Skin epidermis (tissue), 12 donors: Measurements from ENCODE around the gene BPIFA2.

Experiments
- H3K27ac ChIP-seq, 21 experiments: fragments of 200-600 bp; sonication (generic) in 11 of 21; one replicate each; pipeline ENCODE4 v1.5.0; 2020; ENCODE audit warnings: mild to moderate bottlenecking in 3 of 21, inconsistent platforms in 2 of 21, moderate library complexity in 2 of 21
- H3K4me3 ChIP-seq, 7 experiments: fragments of 200-600 bp; sonication (generic) in 2 of 7; one replicate each; pipeline ENCODE4 v1.5.0; 2020; ENCODE audit warnings: inconsistent platforms in 2 of 7, mild to moderate bottlenecking in 2 of 7, moderate library complexity in 1 of 7

Gene BPIFA2

GRCh38 chr20:33187491-33187890, 19.5 kb downstream of the BPIFA2 start:
- Histone ChIP-seq H3K27ac (no peak overlapping the region), H3K4me3 (no peak overlapping the region)

- no peak overlapping the region for H3K4me3 ChIP-seq
- no peak overlapping the region for H3K27ac ChIP-seq
Measured at GRCh38 chr20:33188421-33188820, 20.5 kb downstream of the BPIFA2 start.

GRCh38 chr20:33191484-33191883, 23.5 kb downstream of the BPIFA2 start:
- no peak overlapping the region for H3K27ac ChIP-seq
- H3K4me3 ChIP-seq, result no peak overlapping the region

- no peak overlapping the region for H3K4me3 ChIP-seq
Measured at GRCh38 chr20:33191955-33192354, 24.0 kb downstream of the BPIFA2 start.

GRCh38 chr20:33192912-33193501, 25.0 kb downstream of the BPIFA2 start:
- Histone ChIP-seq H3K4me3 (no peak overlapping the region), H3K27ac (no peak overlapping the region)

More at GRCh38 chr20:33191955-33192354, 24.0 kb downstream of the BPIFA2 start:
- no peak overlapping the region for H3K27ac ChIP-seq

- no peak overlapping the region for H3K4me3 ChIP-seq
Measured at GRCh38 chr20:33199026-33199425, 31.1 kb downstream of the BPIFA2 start.

GRCh38 chr20:33202451-33202850, 34.5 kb downstream of the BPIFA2 start:
- H3K4me3 ChIP-seq, result no peak overlapping the region
- no peak overlapping the region for H3K27ac ChIP-seq

More at GRCh38 chr20:33199026-33199425, 31.1 kb downstream of the BPIFA2 start:
- no peak overlapping the region for H3K27ac ChIP-seq

- H3K4me3 ChIP-seq, result no peak overlapping the region
- H3K27ac ChIP-seq, result no peak overlapping the region
Measured at GRCh38 chr20:33203444-33203843, 35.5 kb downstream of the BPIFA2 start.

- no peak overlapping the region for H3K4me3 ChIP-seq
- no peak overlapping the region for H3K27ac ChIP-seq
Measured at GRCh38 chr20:33209789-33210188, 41.8 kb downstream of the BPIFA2 start.

GRCh38 chr20:33210371-33210770, 42.4 kb downstream of the BPIFA2 start:
- no peak overlapping the region for H3K27ac ChIP-seq

GRCh38 chr20:33211817-33212424, 44.0 kb downstream of the BPIFA2 start:
- Histone ChIP-seq H3K27ac (no peak overlapping the region), H3K4me3 (no peak overlapping the region)

More at GRCh38 chr20:33210371-33210770, 42.4 kb downstream of the BPIFA2 start:
- no peak overlapping the region for H3K4me3 ChIP-seq

GRCh38 chr20:33217052-33217451, 49.1 kb downstream of the BPIFA2 start, which contains the start of gene BPIFA3:
Gene BPIFA3 (plus strand): TSS chr20:33217352. CDS start chr20:33217537, 185 bp downstream.
- Histone ChIP-seq H3K27ac (no peak within 1 kb of the TSS), H3K4me3 (no peak within 1 kb of the TSS)

GRCh38 chr20:33224399-33224798, 56.4 kb downstream of the BPIFA2 start:
- Histone ChIP-seq H3K4me3 (no peak overlapping the region), H3K27ac (no peak overlapping the region)

- H3K4me3 ChIP-seq, result no peak overlapping the region
- H3K27ac ChIP-seq, result no peak overlapping the region
Measured at GRCh38 chr20:33229843-33230242, 61.9 kb downstream of the BPIFA2 start.
